Prostate gland (tissue), 2 donors: ENCODE measurements around the gene BBS9. TPM values are rescaled to one million over a fixed set of nuclear protein-coding genes. Genes with fewer than 3 reads are reported as not detected.

Experiments
- DNase-seq: peaks from one replicate; pipeline ENCODE4 v3.0.0-alpha.2; 2019; ENCODE audit warnings: low spot score
- H3K27ac ChIP-seq, 2 donors: fragments of 200-600 bp; sonication (generic); 2 replicates each; pipeline ENCODE4 v1.5.1; 2017 to 2019
- H3K27me3 ChIP-seq: fragments of 200-600 bp; sonication (generic); replicated peaks from 2 replicates; pipeline ENCODE4 v1.5.1; 2019; ENCODE audit not compliant: insufficient read depth
- H3K36me3 ChIP-seq, 2 donors: fragments of 200-600 bp; sonication (generic); 1 replicate in 1 of 2; 2 replicates in 1 of 2; pipeline versions ENCODE4 v1.5.1 to v1.8.1; 2017 to 2019
- H3K4me1 ChIP-seq: fragments of 200-600 bp; sonication (generic); replicated peaks from 2 replicates; pipeline ENCODE4 v1.5.1; 2019
- H3K4me3 ChIP-seq, 2 donors: fragments of 200-600 bp; sonication (generic); 2 replicates each; pipeline ENCODE4 v1.5.1; 2017 to 2019
- H3K9me3 ChIP-seq: fragments of 200-600 bp; sonication (generic); 2 replicates; pipeline ENCODE4 v1.5.1; 2017
- CTCF ChIP-seq, 4 experiments: fragments of 200-600 bp in 2 of 4; fragments of 450-650 bp in 2 of 4; sonication (generic) in 2 of 4; IDR thresholded peaks; 1 replicate in 3 of 4; 2 replicates in 1 of 4; pipeline ENCODE4 v1.5.1; 2016 to 2019; ENCODE audit warnings: antibody characterized with exemption in 4 of 4, mild to moderate bottlenecking in 2 of 4, moderate library complexity in 2 of 4
- POLR2A ChIP-seq: fragments of 450-650 bp; IDR thresholded peaks from one replicate; pipeline ENCODE4 v1.6.1; 2016; ENCODE audit warnings: antibody characterized with exemption, mild to moderate bottlenecking
- POLR2AphosphoS5 ChIP-seq: sonication (generic); formaldehyde crosslinking; IDR thresholded peaks from one replicate; pipeline ENCODE4 v1.6.1; 2017; ENCODE audit warnings: antibody characterized with exemption
- WGBS: methylation state at CpG from one replicate; pipeline ENCODE4 v1.1.5; 2018; 5-methylcytosine and 5-hydroxymethylcytosine counted together
- intact Hi-C: fragments of 100-400 bp; cut with DNase I; formaldehyde crosslinking; loops from one replicate; pipeline ENCODE4 v1.14.2; 2022
- total RNA-seq, 2 donors: library from RNA; depleted of rRNA; stranded (reverse); fragments of >200 nt; gene quantifications; one replicate each; pipeline ENCODE4 v1.1.0, GENCODE V29; 2016

BBS9 gene
- total RNA-seq, 2 donors from 2014 or later: 19.6 to 36.8 TPM

GRCh38 chr7:33412331-33412730 lies 283.0 kb downstream of the BBS9 start:
- intact Hi-C loops: no loop called here
- no peaks in the 10 kb centered on the region for H3K36me3 ChIP-seq
- TF ChIP-seq CTCF (IDR thresholded peaks at IDR 0.05): no peak
- TF ChIP-seq POLR2A: no peak
- no peak for TF ChIP-seq POLR2AphosphoS5
- no peaks in the 10 kb centered on the region for H3K27me3 ChIP-seq
- no peak overlapping the region for H3K4me3 ChIP-seq
- no peak for DNase-seq
- H3K9me3 ChIP-seq: no peaks in the 10 kb centered on the region
- no peaks in the 10 kb centered on the region for H3K4me1 ChIP-seq
- H3K27ac ChIP-seq: no peak overlapping the region

- no peak for TF ChIP-seq POLR2A
- no peak for TF ChIP-seq POLR2AphosphoS5
- TF ChIP-seq CTCF (IDR thresholded peaks at IDR 0.05): no peak
- no peak for DNase-seq
- no peaks in the 10 kb centered on the region for H3K36me3 ChIP-seq
- H3K27ac ChIP-seq: no peak overlapping the region
- no peak overlapping the region for H3K4me3 ChIP-seq
- no peaks in the 10 kb centered on the region for H3K27me3 ChIP-seq
- no peaks in the 10 kb centered on the region for H3K4me1 ChIP-seq
- intact Hi-C loops: no loop called here
- 81% methylated on average over 6 of the region's 6 CpGs for WGBS
- no peaks in the 10 kb centered on the region for H3K9me3 ChIP-seq
Measured at GRCh38 chr7:33418251-33418701, 288.9 kb downstream of the BBS9 start.

- TF ChIP-seq POLR2AphosphoS5: no peak
- TF ChIP-seq CTCF (IDR thresholded peaks at IDR 0.05): no peak
- H3K4me1 ChIP-seq: no peaks in the 10 kb centered on the region
- H3K27me3 ChIP-seq: no peaks in the 10 kb centered on the region
- no peak for DNase-seq
- intact Hi-C loops: loop anchor here (10.0 kb wide), 1 partner anchor 314 kb away; no protein-coding TSS in a partner anchor
- no peak overlapping the region for H3K4me3 ChIP-seq
- H3K36me3 ChIP-seq: no peaks in the 10 kb centered on the region
- no peaks in the 10 kb centered on the region for H3K9me3 ChIP-seq
- 75% methylated on average over 6 of the region's 6 CpGs for WGBS
- H3K27ac ChIP-seq: no peak overlapping the region
Measured at GRCh38 chr7:33420311-33420940, 291.1 kb downstream of the BBS9 start.

- intact Hi-C loops: loop anchor here (10.0 kb wide), 1 partner anchor 313 kb away; no protein-coding TSS in a partner anchor
- Histone ChIP-seq H3K4me3 (no peak overlapping the region), H3K36me3 (no peaks in the 10 kb centered on the region), H3K9me3 (no peaks in the 10 kb centered on the region), H3K27me3 (no peaks in the 10 kb centered on the region), H3K27ac (no peak overlapping the region), H3K4me1 (no peaks in the 10 kb centered on the region)
- DNase-seq: no peak
- 48% methylated on average over 1 of the region's 1 CpG for WGBS
- no peak for TF ChIP-seq POLR2AphosphoS5
- no peak for TF ChIP-seq CTCF (IDR thresholded peaks at IDR 0.05)
- TF ChIP-seq POLR2A: no peak
Measured at GRCh38 chr7:33421429-33421828, 292.1 kb downstream of the BBS9 start.

- DNase-seq: no peak
- WGBS: 98% methylated on average over 2 of the region's 2 CpGs
Measured at GRCh38 chr7:33422141-33422540, 292.8 kb downstream of the BBS9 start.

More at GRCh38 chr7:33422141-33422540, 292.8 kb downstream of the BBS9 start:
- Histone ChIP-seq H3K27ac (no peak overlapping the region), H3K27me3 (no peaks in the 10 kb centered on the region), H3K4me3 (no peak overlapping the region), H3K36me3 (no peaks in the 10 kb centered on the region), H3K4me1 (no peaks in the 10 kb centered on the region), H3K9me3 (no peaks in the 10 kb centered on the region)
- intact Hi-C loops: loop anchor here (10.0 kb wide), 1 partner anchor 313 kb away; no protein-coding TSS in a partner anchor
- TF ChIP-seq CTCF (IDR thresholded peaks at IDR 0.05) (no peak), POLR2AphosphoS5 (no peak), POLR2A (no peak)
